NCI-H1436 (cell line): ENCODE data around the gene TAS1R3.
A peak's percentile ranks its signal among the peaks of the same experiment; 100 is the strongest.
"Not testable (repeated sequence)": the region's sequence is repeated elsewhere in the genome, so short reads cannot be mapped to it uniquely, and the experiment has no call there.

Source experiments
- DNase-seq: peaks from one replicate; lab custom pipeline; 2025; lab: John Stamatoyannopoulos, UW

Gene TAS1R3

DNA sequence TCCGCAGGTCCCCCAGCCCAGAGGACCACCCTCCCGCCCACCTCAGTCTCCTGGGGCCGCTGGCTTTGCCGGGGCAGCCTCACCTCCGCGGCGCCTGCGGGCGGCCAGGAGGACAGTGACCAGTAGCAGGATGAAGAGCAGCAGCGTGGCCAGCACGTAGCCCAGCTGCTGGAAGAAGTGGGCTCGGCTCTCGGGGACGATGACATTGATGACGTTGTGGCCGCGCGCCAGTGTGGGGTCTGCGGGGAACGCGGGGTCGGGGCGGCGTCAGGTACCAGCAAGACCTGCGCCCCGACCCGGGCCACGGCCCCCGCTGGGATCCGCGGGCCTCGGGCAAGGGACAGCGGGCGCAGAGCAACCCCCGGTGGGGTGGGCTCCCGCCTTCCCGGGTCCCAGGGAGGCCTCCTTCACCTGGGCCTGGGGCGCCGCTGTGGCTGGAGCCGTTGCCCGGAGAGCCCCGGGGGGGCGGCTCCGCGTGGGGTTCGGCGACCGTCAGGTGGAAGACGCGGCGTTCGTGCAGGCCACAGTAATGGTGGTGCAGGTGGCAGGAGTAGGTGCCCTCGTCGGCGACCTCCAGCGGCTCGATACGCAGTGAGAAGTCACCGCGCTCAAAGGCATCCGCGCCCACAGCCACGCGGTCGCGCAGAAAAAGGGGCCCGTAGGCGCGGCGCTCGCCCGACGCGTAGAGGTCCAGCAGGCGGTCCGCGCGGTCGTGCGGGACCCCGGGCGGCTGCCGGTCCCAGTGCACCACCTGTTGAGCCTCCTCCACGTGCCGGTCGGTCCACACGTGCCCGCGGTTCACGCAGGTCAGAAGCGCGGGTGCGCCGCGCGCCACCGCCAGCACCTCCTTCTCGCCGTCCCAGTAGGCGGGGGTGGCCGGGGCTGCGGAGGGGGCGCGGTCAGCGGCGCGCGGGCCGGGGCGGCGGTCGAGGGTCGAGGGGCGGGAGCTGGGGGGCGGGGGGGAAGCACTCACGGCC is 23.5 kb downstream of the TAS1R3 start:
- no peak for DNase-seq

- DNase-seq, result peak; percentile 11
Observed at GRCh38 chr1:1355416-1355815, 24.3 kb downstream of the TAS1R3 start.

DNA sequence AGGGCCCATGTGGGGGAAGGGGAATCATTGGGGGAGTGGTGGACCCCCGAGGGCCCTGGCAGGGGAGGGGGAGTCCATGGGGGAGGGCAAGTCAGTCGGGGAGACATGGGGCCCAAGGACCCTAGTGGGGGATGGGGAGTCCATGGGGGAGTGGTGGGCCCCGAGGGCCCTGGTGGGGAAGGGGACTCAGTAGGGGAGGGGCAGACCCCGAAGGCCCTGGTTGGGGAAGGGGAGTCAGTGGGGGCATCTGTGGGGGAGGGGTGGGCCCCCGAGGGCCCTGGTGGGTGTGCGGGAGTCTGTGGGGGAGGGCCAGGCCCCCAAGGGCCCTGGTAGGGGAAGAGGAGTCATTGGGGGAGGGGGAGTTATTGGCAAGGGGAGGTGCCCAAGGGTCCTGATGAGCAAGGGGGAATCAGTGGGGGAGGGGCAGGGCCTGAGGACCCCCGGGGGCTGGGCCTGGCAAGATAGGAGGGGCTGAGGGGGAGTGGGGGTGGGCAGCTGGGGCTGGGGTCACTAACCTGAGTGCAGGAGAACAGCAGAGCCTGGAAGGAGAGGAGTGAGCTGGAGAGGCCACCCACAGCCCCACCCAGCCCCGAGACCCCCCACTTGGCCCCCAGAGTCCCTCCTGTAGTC is 25.2 kb downstream of the TAS1R3 start:
- DNase-seq, result no peak

- DNase-seq, result no peak
Observed at GRCh38 chr1:1356796-1357401, 25.8 kb downstream of the TAS1R3 start.

DNA sequence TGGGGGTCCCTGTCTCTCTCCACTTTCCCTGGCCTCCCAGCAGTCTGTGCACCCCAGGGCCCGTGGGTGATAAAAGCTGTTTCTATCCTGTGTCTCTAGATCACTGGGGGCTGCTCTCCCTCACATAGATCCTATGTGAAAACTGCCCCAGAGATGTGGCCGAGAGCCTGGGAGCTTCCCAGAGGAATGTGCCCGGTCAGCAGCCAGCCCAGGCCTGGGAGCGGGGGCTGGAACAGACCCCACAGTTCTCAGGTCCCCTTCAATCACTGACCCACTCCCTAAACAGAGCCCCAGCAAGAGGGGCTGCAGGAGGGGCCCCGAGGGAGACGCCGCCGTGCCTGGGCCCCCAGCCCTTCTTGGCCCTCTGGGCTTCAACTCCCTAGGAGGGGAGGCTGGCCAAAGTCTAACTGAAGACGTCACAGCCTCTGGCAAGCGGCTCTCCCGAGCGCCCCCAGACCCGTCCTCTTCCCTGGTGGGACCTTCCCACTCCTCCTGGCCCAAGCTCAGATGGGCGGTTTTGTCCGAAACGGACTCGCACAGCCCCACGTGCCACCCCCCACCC is 26.9 kb downstream of the TAS1R3 start:
- no peak for DNase-seq

DNA sequence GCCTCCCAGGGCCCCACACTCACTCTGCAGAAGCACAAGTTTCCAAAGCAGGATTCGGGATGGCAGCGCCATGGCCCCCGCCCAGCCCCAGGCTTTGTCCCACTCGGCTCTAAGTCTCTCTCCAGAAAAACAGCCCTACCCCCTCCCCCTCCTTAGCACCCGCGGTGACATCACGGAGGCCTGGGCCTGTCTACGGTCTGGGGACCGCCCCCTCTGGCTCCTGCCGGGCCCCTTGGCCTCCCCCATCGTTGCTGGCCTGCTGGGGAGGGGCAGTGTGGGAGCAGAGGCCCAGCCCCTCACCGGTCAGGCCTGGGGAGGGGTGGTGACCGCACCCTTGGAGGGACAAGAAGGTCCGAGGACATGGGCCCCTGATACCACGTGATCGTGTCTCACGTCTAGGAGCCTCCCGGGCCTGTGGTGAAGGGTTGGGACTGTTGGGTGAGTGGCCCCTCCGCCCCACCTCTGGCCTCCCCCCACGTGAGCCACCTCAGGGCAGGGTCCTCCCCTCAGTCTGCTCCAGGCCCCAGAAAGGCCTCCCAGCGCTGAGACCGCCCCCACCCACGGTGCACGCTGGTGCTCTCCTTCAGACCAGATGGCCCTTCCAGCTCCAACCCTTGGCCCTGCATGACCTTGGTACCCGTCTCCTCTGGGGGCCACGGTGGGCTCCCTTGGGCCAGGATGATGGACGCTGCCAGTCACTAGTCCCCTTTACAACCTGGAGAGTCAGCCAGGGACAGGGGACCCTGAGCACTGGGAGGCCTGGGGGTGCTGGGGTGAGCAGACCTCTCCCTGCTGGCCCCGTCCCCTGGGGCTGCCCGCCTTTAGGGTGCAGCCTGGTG is 27.6 kb downstream of the TAS1R3 start, which contains the start of gene MXRA8:
Gene MXRA8, minus strand, starts transcription at position 123 of the 839 bp plus-strand sequence. Its CDS starts 51 bp downstream, at position 72.
- DNase-seq, result no peak

- no peak for DNase-seq
Observed at GRCh38 chr1:1359308-1359663, 28.2 kb downstream of the TAS1R3 start.

GRCh38 chr1:1359664-1360468 is 28.8 kb downstream of the TAS1R3 start:
- no peak for DNase-seq

DNA sequence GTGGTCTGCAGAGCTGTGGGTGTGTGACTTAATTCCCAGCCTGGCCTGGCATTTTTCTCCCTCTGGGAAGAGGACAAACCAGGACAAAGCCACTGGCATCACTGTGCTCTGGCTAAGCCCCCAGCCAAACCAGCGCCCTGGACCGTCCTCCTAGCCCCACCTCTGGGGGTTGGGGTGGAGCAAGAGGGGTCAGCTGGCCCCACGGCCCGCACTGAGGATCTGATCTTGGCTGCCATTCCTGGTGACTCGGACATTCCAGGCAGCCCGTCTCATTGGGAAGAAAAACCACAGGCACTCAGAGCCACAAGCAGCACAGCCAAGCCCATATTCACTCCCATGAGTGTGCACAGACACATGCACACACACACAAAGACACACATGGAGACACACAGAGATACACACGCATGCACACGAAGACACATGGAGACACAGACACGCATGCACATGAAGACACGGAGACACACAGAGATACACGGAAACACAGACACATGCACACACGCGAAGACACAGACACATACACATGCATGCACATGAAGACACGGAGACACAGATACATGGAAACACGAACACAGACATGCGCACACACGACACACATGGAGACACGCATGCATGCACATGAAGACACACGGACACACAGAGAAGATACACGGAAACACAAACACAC is 29.6 kb downstream of the TAS1R3 start:
- DNase-seq, result no peak

GRCh38 chr1:1361233-1361981 is 30.3 kb downstream of the TAS1R3 start:
- no peak for DNase-seq

DNA sequence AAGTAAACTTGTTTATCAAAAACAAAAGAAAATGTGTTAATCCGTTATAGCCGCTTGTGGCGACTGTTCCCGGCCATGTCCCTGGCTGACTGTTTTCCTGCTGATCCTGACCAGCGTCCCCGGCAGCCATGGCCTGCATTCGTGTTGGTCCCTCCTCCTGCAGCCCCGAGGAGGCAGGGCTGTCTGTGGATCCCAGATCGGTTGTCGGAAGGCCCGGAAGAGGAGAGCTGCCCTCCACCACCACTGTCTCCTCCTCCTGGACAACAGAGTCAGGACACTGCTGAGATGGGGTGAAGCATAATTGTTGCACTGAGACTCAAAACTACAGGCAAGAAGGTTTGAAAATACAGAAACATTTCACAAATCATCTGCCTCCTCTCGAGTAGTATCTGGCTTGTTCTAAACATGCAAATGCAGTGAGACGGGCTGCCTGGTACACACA is 30.9 kb downstream of the TAS1R3 start:
- no peak for DNase-seq

- no peak for DNase-seq
Observed at GRCh38 chr1:1364266-1364665, 33.2 kb downstream of the TAS1R3 start.

DNA sequence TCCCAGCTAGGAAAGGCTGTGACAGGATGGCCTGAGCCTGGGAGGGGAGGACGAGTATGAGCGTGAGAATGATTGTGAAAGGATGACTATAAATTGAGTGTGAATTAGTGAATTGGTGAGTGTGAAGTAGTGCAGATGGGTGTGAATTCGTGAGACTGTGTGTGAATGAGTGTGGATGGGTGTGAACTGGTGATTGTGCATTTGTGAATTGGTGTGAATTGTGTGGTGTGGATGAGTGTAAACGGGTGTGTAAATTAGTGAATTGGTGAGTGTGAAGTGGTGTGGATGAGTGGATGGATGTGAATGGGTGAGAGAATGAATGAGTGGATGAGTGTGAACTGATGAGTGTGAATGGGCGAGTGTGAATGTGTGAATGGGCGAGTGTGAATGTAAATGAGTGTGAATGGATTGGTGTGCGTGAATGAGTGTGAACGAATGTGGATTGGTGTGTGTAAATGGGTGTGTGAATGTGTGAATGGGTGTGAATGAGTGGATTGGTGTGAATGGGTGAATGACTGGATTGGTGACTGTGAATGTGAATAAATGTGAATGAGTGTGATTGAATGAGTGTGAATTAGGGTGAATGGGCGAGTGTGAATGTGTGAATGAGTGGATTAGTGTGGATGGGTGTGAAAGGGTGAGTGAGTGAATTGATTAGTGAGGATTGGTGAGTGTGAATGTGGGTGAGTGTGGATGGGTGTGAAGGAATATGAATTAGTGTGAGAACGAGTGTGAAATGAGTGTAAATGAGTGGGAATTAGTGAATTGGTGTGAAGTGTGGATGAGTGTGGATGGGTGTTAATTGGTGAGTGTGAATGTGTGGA is 35.0 kb downstream of the TAS1R3 start:
- DNase-seq, result no peak

DNA sequence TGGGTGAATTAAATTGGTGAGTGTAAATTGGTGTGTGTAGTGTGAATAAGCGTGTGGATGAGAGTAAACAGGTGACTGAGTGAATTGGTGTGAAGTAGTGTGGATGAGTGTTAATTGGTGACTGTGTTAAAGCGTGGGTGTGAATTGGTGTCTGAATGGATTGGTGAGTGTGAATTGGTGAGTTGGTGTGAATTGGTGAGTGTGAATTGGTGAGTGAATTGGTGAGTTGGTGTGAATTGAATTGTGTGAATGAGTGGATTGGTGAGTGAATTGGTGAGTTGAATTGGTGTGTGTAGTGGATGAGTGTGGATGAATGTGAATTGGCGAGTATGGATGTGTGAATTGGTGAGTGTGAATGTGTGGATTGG is 35.6 kb downstream of the TAS1R3 start:
- DNase-seq, result no peak

DNA sequence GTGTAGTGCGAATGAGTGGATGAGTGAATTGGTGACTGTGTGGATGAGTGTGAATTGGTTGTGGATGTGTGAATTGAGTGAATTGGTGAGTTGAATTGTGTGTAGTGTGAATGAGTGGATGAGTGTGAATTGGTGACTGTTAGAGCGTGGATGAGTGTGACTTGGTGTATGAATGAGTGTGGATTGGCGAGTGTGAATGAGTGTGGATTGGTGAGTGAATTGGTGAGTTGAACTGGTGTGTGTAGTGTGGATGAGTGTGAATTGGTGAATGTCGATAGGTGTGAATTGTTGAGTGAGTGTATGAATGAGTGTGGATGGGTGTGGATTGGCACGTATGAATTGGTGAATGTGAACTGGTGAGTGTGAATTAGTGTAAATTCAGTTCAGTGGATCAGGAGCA is 36.2 kb downstream of the TAS1R3 start:
- DNase-seq, result no peak

DNA sequence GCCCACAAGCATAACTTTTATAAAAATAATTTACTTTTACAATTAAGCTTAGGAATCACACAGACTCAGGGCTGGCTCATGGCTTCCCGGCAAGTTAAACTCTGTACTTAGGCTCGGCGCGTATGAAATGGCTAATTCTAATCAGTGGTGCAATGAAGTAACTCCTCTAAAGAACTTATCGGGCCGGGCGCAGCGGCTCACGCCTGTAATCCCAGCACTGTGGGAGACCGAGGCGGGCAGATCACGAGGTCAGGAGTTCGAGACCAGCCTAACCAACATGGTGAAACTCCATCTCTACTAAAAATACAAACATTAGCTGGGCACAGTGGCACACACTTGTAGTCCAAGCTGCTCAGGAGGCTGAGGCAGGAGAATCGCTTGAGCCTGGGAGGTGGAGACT is 39.0 kb downstream of the TAS1R3 start:
- DNase-seq, result not testable (repeated sequence)

DNA sequence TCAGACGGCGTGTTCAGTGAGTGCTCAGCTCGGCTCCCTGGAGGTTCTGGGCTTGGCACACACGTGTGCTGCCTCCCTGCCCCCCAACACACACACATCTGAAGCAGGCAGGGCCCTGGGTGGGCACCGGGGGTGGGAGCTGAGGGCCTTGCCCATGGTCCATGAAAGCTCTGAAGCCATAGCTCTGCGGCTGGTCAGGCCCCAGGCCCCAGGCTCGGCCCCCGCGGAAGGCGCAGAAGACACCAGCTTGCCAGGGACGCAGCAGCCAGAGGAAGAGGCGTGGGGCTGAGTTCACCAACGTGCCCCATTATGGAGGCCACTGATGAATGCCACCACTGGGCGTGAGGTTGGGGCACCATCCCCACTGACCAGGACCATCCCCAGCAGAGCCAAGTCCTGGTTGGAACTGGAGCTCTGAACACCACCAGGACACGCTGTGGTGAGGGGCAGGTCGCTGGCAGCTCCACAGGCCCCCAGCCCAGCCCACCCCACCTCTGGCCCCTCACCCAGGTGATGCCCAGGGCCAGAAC is 39.8 kb downstream of the TAS1R3 start:
- DNase-seq, result no peak

- no peak for DNase-seq
Observed at GRCh38 chr1:1371364-1371745, 40.3 kb downstream of the TAS1R3 start.
